Breast epithelium (tissue), 4 donors: ENCODE results near the gene BARX1. TPM values are rescaled to one million over a fixed set of nuclear protein-coding genes. Genes with fewer than 3 reads are reported as not detected.
"Not testable (repeated sequence)": the region's sequence is repeated elsewhere in the genome, so short reads cannot be mapped to it uniquely, and the experiment has no call there.

Source experiments
- DNase-seq, 2 donors: peaks; one replicate each; pipeline ENCODE4 v3.0.0-alpha.2; 2019; ENCODE audit warnings: low spot score in 2 of 2
- H3K27ac ChIP-seq, 2 donors: fragments of 200-600 bp; sonication (generic) in 1 of 2; one replicate each; pipeline ENCODE4 v1.5.1; 2016 to 2019; ENCODE audit warnings: mild to moderate bottlenecking in 1 of 2
- H3K27me3 ChIP-seq, 2 donors: fragments of 200-600 bp; sonication (generic) in 1 of 2; one replicate each; pipeline versions ENCODE4 v1.5.1 to v1.6.0; 2017 to 2019; ENCODE audit warnings: control low read depth in 1 of 2, mild to moderate bottlenecking in 1 of 2
- H3K36me3 ChIP-seq: fragments of 200-600 bp; one replicate; pipeline ENCODE4 v1.5.1; 2019
- H3K4me1 ChIP-seq, 2 donors: fragments of 200-600 bp; sonication (generic); one replicate each; pipeline ENCODE4 v1.5.1; 2016 to 2019; ENCODE audit warnings: control low read depth in 1 of 2
- H3K4me3 ChIP-seq, 3 donors: fragments of 200-600 bp; sonication (generic); 1 replicate in 2 of 3; 2 replicates in 1 of 3; pipeline ENCODE4 v1.5.1; 2016 to 2019; ENCODE audit warnings: mild to moderate bottlenecking in 3 of 3, moderate library complexity in 2 of 3
- H3K9me3 ChIP-seq, 2 donors: fragments of 200-600 bp; sonication (generic) in 1 of 2; one replicate each; pipeline ENCODE4 v1.5.1; 2016 to 2019; ENCODE audit warnings: control low read depth in 1 of 2
- POLR2A ChIP-seq: fragments of 450-650 bp; IDR thresholded peaks from one replicate; pipeline ENCODE4 v1.6.1; 2016; ENCODE audit warnings: antibody characterized with exemption, mild to moderate bottlenecking, moderate library complexity
- POLR2AphosphoS5 ChIP-seq, 3 donors: sonication (generic); formaldehyde crosslinking; IDR thresholded peaks; one replicate each; pipeline ENCODE4 v1.6.1; 2017; ENCODE audit warnings: antibody characterized with exemption in 3 of 3
- intact Hi-C: fragments of 100-400 bp; cut with DNase I; formaldehyde crosslinking; loops from one replicate; pipeline ENCODE4 v1.15.1; 2023; ENCODE audit warnings: low total_unique reads
- total RNA-seq, 3 donors: library from RNA; depleted of rRNA; stranded (reverse); fragments of >200 nt; gene quantifications; one replicate each; pipeline ENCODE4 v1.1.0, GENCODE V29; 2016
- TF ChIP-seq, protein P1 (sequence below), 3 donors: fragments of 450-650 bp; IDR thresholded peaks; one replicate each; pipeline ENCODE4 v1.5.1; 2016 to 2017; ENCODE audit warnings: antibody characterized with exemption in 3 of 3, mild to moderate bottlenecking in 3 of 3, moderate library complexity in 3 of 3

Gene BARX1
- total RNA-seq, 3 donors from 2014 or later, result 2.6 to 2.9 TPM; not detected in 1

DNA sequence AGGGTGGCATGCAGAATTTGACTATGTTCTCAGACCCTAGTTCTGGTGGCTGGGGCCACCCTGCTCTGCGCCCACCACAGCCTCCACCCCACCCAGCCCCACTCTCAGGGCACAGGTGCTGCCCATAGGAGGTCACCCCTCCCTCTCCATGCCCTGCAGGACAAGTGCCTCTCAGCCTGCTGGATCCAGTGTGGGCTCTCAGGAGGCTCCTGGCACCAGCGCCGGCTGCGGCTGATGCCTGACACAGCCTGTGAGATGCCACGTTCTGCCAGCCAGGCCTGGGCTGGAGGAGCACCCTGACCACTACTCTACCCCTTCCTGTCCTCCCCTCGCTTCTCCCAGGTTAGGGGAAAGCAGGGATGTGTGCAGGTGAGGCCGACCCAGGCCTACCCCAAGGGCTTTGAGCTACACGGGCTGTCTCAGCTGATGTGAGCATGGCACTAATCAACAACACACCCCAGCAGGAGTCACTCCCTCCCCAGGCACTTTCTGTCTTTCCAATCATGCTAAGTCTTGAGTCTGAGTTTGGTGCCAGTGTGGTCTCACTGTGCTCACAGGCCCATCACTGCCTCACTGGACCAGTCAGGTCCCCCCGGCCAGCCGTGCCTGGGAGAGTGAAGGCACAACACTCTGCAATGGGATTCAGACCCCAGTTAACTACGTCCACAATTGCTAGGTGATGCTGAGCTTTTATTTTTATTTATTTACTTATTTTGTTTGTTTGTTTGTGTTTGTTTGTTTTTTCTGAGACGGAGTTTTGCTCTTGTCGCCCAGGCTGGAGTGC lies 12.1 kb upstream of the BARX1 start:
- no peak for TF ChIP-seq POLR2A
- TF ChIP-seq POLR2AphosphoS5 (IDR thresholded peaks at IDR 0.05), result no peak
- TF ChIP-seq, protein P1, sequence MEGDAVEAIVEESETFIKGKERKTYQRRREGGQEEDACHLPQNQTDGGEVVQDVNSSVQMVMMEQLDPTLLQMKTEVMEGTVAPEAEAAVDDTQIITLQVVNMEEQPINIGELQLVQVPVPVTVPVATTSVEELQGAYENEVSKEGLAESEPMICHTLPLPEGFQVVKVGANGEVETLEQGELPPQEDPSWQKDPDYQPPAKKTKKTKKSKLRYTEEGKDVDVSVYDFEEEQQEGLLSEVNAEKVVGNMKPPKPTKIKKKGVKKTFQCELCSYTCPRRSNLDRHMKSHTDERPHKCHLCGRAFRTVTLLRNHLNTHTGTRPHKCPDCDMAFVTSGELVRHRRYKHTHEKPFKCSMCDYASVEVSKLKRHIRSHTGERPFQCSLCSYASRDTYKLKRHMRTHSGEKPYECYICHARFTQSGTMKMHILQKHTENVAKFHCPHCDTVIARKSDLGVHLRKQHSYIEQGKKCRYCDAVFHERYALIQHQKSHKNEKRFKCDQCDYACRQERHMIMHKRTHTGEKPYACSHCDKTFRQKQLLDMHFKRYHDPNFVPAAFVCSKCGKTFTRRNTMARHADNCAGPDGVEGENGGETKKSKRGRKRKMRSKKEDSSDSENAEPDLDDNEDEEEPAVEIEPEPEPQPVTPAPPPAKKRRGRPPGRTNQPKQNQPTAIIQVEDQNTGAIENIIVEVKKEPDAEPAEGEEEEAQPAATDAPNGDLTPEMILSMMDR (IDR thresholded peaks at IDR 0.05), result no peak
- intact Hi-C loops, result no loop called here
- H3K27me3 ChIP-seq, result no peaks in the 10 kb centered on the region

DNA sequence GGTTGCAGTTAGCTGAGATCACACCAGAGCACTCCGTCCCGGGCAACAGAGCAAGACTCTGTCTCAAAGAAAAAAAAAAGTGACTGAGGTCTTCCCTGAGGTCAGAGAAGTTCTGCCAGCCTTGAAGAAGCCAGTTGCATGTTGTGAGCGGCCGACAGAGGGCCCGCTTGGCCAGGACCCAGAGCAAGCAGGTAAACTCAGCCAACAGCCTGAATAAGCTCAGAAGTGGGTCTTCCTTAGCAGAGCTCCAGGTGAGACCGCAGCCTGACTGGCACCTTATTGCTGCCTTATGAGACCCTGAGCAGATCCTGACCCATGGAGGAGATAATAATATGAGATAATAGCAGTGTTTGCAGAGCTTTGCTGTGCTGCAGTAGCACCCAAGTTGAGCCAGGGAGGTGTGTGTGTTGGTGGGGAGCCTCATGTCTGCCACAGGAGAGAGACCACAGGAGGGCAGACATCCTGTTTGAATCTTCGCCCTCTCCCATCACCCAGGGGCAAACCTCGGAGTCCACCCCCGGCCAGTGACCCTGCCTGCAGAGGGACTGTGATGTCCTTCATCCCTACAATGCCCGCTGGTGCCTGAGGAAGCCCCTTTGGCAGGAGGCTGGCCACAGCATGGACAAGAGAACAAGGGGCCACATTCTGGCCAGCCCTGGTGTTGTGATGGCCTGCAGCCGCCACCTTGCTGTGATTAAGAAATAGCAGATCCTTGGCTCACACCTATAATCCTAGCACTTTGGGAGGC lies 10.8 kb upstream of the BARX1 start:
- Histone ChIP-seq H3K36me3 (no peaks in the 10 kb centered on the region), H3K4me3 (no peak overlapping the region), H3K4me1 (no peaks in the 10 kb centered on the region), H3K9me3 (no peaks in the 10 kb centered on the region), H3K27ac (no peak overlapping the region), H3K27me3 (peaks cover 0 to 8% of the 10 kb centered on the region in 2 donors)
- TF ChIP-seq POLR2A, result no peak
- no peak for TF ChIP-seq POLR2AphosphoS5 (IDR thresholded peaks at IDR 0.05)
- TF ChIP-seq, protein P1 (IDR thresholded peaks at IDR 0.05), result peak in 1 of 3 donors; percentile 21
- DNase-seq, result no peak
- intact Hi-C loops, result no loop called here

More for the DNA sequence above, 12.1 kb upstream of the BARX1 start:
- Histone ChIP-seq H3K36me3 (no peaks in the 10 kb centered on the region), H3K4me1 (no peaks in the 10 kb centered on the region), H3K4me3 (no peak overlapping the region), H3K9me3 (peaks cover 5 to 7% of the 10 kb centered on the region in 2 donors), H3K27ac (no peak overlapping the region)
- no peak for DNase-seq

DNA sequence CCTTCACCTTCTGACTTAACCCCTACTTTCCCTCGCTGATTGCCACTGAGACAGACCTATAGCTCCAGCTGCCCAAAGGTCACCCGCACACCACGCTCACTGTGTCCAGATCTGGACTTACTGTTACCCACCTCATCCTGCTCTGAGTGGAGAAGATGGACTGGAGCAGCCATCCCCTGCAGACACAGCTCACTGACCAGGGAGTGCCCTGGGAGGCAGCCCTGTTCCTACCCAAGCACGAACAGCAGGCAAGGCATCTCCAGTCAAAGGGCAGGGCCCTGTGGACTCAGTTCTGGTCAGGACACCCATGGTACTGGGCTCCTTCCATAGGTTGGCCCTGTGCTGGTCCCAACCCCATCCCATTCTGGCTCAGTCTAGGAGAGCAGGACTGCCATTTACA lies 9.5 kb upstream of the BARX1 start:
- no peak overlapping the region for H3K4me3 ChIP-seq
- H3K9me3 ChIP-seq, result no peaks in the 10 kb centered on the region
- TF ChIP-seq, protein P1 (IDR thresholded peaks at IDR 0.05), result no peak
- no peak for TF ChIP-seq POLR2A
- no peak for TF ChIP-seq POLR2AphosphoS5 (IDR thresholded peaks at IDR 0.05)
- H3K27ac ChIP-seq, result no peak overlapping the region
- no peak for DNase-seq
- H3K4me1 ChIP-seq, result peaks cover 0 to 4% of the 10 kb centered on the region in 2 donors
- intact Hi-C loops, result no loop called here
- peaks cover 3 to 22% of the 10 kb centered on the region in 2 donors for H3K27me3 ChIP-seq
- H3K36me3 ChIP-seq, result no peaks in the 10 kb centered on the region

DNA sequence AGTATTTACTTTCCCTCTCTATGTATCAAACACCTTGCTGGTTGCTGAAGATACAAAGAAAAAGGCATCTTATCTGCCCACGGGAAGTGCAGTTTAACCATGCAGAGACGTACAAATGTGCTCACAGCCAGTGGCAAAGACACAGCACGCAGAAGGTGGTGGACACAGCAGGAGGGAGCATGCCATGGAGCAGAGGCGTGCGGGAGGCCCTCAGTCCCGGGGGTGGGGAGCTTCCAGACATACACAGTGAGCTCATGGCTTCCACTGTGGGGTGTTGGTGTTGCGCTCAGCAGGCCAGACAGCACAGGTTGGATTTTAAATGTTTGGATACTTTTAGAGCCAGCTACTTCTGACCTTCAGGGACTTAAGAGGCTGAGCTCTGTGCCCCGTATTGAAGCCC lies 8.8 kb upstream of the BARX1 start:
- H3K4me3 ChIP-seq, result no peak overlapping the region
- H3K27me3 ChIP-seq, result peaks cover 3 to 29% of the 10 kb centered on the region in 2 donors
- TF ChIP-seq, protein P1 (IDR thresholded peaks at IDR 0.05), result no peak
- TF ChIP-seq POLR2A, result no peak
- no peak for TF ChIP-seq POLR2AphosphoS5 (IDR thresholded peaks at IDR 0.05)
- no peaks in the 10 kb centered on the region for H3K9me3 ChIP-seq
- H3K36me3 ChIP-seq, result no peaks in the 10 kb centered on the region
- no peak for DNase-seq
- no peak overlapping the region for H3K27ac ChIP-seq
- intact Hi-C loops, result no loop called here
- peaks cover 0 to 4% of the 10 kb centered on the region in 2 donors for H3K4me1 ChIP-seq

DNA sequence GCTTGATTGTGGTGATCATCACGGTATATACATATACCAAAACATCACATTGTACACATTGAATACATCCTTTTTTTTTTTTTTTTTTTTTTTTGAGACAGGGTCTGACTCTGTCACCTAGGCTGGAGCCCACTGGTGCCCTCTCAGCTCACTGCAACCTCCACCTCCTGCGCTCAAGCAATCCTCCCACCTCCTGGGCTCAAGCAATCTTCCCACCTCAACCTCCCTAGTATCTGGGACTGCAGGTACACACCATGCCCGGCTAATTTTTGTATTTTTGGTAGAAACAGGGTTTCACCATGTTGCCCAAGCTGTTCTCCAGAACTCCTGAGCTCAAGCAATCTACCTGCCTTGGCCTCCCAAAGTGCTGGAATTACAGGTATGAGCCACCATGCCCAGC lies 8.3 kb upstream of the BARX1 start:
- H3K9me3 ChIP-seq, H3K36me3 ChIP-seq, DNase-seq, intact Hi-C loops, H3K4me3 ChIP-seq, H3K27ac ChIP-seq, H3K4me1 ChIP-seq: not testable (repeated sequence)
- H3K27me3 ChIP-seq, result peaks cover 3 to 33% of the 10 kb centered on the region in 2 donors
